GM23338 (cell line): Measurements from ENCODE around the gene PEPD. TPM values are rescaled to one million over a fixed set of nuclear protein-coding genes. Genes with fewer than 3 reads are reported as not detected.

Experiments used
- ATAC-seq: fragments of 200-7000 bp; cut with Tn5 transposase; 3 replicates; pipeline ENCODE4 v1.9.1; 2020
- DNase-seq: peaks from one replicate; pipeline ENCODE4 v3.0.0-alpha.2; 2015; ENCODE audit warnings: low spot score
- H2AFZ ChIP-seq: fragments of 200-600 bp; sonication (generic); 2 replicates; pipeline ENCODE4 v1.8.0; 2016; ENCODE audit warnings: antibody characterized with exemption, mild to moderate bottlenecking, moderate library complexity
- H3F3A ChIP-seq: fragments of 200-600 bp; sonication (generic); replicated peaks from 2 replicates; pipeline ENCODE4 v1.8.0; 2017; ENCODE audit warnings: antibody characterized with exemption, mixed run types, low read depth
- H3K27ac ChIP-seq: fragments of 200-600 bp; sonication (generic); 2 replicates; pipeline ENCODE4 v1.6.1; 2016; ENCODE audit warnings: low read depth
- H3K27me3 ChIP-seq: fragments of 200-600 bp; sonication (generic); 2 replicates; pipeline ENCODE4 v1.8.0; 2016; ENCODE audit warnings: mild to moderate bottlenecking, mixed run types, moderate library complexity; ENCODE audit not compliant: insufficient read depth
- H3K36me3 ChIP-seq: fragments of 200-600 bp; sonication (generic); 2 replicates; pipeline ENCODE4 v1.8.0; 2016; ENCODE audit warnings: mild to moderate bottlenecking; ENCODE audit not compliant: insufficient read depth
- H3K4me1 ChIP-seq: fragments of 200-600 bp; sonication (generic); 2 replicates; pipeline ENCODE4 v1.8.0; 2016; ENCODE audit warnings: mild to moderate bottlenecking, moderate library complexity; ENCODE audit not compliant: insufficient read depth
- H3K4me2 ChIP-seq: fragments of 200-600 bp; sonication (generic); 2 replicates; pipeline ENCODE4 v1.7.1; 2017; ENCODE audit warnings: mixed run types
- H3K4me3 ChIP-seq: fragments of 200-600 bp; sonication (generic); 2 replicates; pipeline ENCODE4 v1.6.1; 2016; ENCODE audit warnings: mixed run types
- H3K79me2 ChIP-seq: fragments of 200-600 bp; sonication (generic); replicated peaks from 2 replicates; pipeline ENCODE4 v1.8.0; 2017; ENCODE audit warnings: mild to moderate bottlenecking; ENCODE audit not compliant: insufficient read depth
- H3K9me2 ChIP-seq: fragments of 200-600 bp; sonication (generic); 2 replicates; pipeline ENCODE4 v1.8.0; 2017; ENCODE audit not compliant: insufficient read depth
- H4K20me1 ChIP-seq: fragments of 200-600 bp; sonication (generic); replicated peaks from 2 replicates; pipeline ENCODE4 v1.8.0; 2017; ENCODE audit warnings: mild to moderate bottlenecking; ENCODE audit not compliant: insufficient read depth
- H3K27ac Mint-ChIP-seq: 2 replicates; pipeline ENCODE4 v1.8.0; 2020; ENCODE audit warnings: inconsistent platforms, mild to moderate bottlenecking, moderate library complexity, mixed read lengths
- H3K27me3 Mint-ChIP-seq: 3 replicates; pipeline ENCODE4 v1.8.0; 2022; ENCODE audit warnings: low read depth, mild to moderate bottlenecking, moderate library complexity, mixed read lengths, inconsistent platforms; ENCODE audit not compliant: insufficient read depth, poor library complexity
- H3K36me3 Mint-ChIP-seq: 3 replicates; pipeline ENCODE4 v1.8.0; 2021; ENCODE audit warnings: low read depth, mild to moderate bottlenecking, inconsistent platforms, moderate library complexity, mixed read lengths
- H3K4me1 Mint-ChIP-seq: 3 replicates; pipeline ENCODE4 v1.8.0; 2020; ENCODE audit warnings: mild to moderate bottlenecking, inconsistent platforms, mixed read lengths
- H3K4me3 Mint-ChIP-seq: 3 replicates; pipeline ENCODE4 v1.8.0; 2021; ENCODE audit warnings: moderate library complexity, mild to moderate bottlenecking, inconsistent platforms, mixed read lengths
- H3K9me3 Mint-ChIP-seq: 3 replicates; pipeline ENCODE4 v1.8.0; 2020; ENCODE audit warnings: moderate library complexity, mild to moderate bottlenecking, inconsistent platforms, mixed read lengths
- CREB1 ChIP-seq: fragments of 250-450 bp; sonication (Bioruptor Pico); IDR thresholded peaks from 2 replicates; pipeline ENCODE4 v1.5.0; 2020; ENCODE audit warnings: low read depth, mild to moderate bottlenecking, moderate library complexity
- EZH2 ChIP-seq: fragments of 200-600 bp; sonication (generic); IDR thresholded peaks from one replicate; pipeline ENCODE4 v1.8.0; 2017; ENCODE audit warnings: antibody characterized with exemption, mild to moderate bottlenecking, low read depth; ENCODE audit not compliant: unreplicated experiment
- EZH2phosphoT487 ChIP-seq: fragments of 200-600 bp; sonication (generic); IDR thresholded peaks from one replicate; pipeline ENCODE4 v1.8.1; 2018; ENCODE audit warnings: antibody characterized with exemption; ENCODE audit not compliant: unreplicated experiment
- JUNB ChIP-seq: IDR thresholded peaks from one replicate; pipeline ENCODE4 v1.6.1; 2016; ENCODE audit warnings: antibody characterized with exemption; ENCODE audit not compliant: unreplicated experiment
- STAT1 ChIP-seq: IDR thresholded peaks from one replicate; pipeline ENCODE4 v1.6.1; 2016; ENCODE audit warnings: antibody characterized with exemption; ENCODE audit not compliant: unreplicated experiment
- polyA plus RNA-seq: library from polyadenylated mRNA; unstranded; fragments of >200 nt; fragmentation: Nextera tagmentation; extraction: Ambion mirVana; gene quantifications from 2 replicates; pipeline ENCODE4 v1.2.1, GENCODE V29; 2016
- total RNA-seq: library from RNA; depleted of rRNA; stranded (reverse); fragments of >200 nt; shearing (Covaris generic); gene quantifications from 2 replicates; pipeline ENCODE4 v1.2.3, GENCODE V29; 2014
- TF ChIP-seq, protein P1 (sequence below): fragments of 250-450 bp; sonication (Bioruptor Pico); IDR thresholded peaks from 2 replicates; pipeline ENCODE4 v1.5.0; 2020; ENCODE audit warnings: mild to moderate bottlenecking, moderate library complexity
- TF ChIP-seq, protein P2 (sequence below): IDR thresholded peaks from 2 replicates; pipeline ENCODE4 v1.6.1; 2016; ENCODE audit warnings: antibody characterized with exemption
- TF ChIP-seq, protein P3 (sequence below), 2 experiments: fragments of 200-600 bp in 1 of 2; sonication (generic) in 1 of 2; conservative IDR thresholded peaks; 2 replicates each; pipeline versions ENCODE4 v1.5.1 to v1.6.1; 2016 to 2017; ENCODE audit warnings: antibody characterized with exemption in 2 of 2, low read depth in 2 of 2, mild to moderate bottlenecking in 2 of 2, moderate library complexity in 1 of 2

Gene PEPD
- total and polyA plus RNA-seq, 2 experiments from 2014 or later: 81.7 to 89.2 TPM

DNA sequence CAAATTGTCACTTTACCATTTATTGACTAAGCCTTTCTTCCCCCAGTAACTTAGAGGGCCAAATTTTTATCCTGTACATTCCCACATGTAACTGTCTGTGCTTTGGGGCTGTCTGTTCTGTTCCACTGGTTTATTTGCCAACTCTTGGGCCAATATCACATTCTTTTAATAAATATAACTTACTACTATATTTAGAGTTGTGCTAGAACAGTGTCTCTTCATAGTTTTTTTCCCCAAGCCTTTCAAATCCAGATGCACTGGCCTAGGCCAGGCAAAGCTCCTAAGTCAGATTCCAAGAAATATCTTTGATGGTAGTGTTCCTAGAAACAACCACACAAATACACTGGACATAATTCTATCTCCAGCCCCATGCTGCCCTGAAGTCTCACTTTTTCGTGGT is 164.0 kb downstream of the PEPD start:
- Histone ChIP-seq H3F3A (no peaks in the 10 kb centered on the region), H4K20me1 (no peaks in the 10 kb centered on the region), H3K79me2 (no peaks in the 10 kb centered on the region), H3K36me3 (no peaks in the 10 kb centered on the region), H3K27ac (no peak overlapping the region), H2AFZ (no peak overlapping the region), H3K27me3 (no peaks in the 10 kb centered on the region), H3K4me2 (no peak overlapping the region), H3K4me3 (no peak overlapping the region), H3K9me2 (no peaks in the 10 kb centered on the region), H3K4me1 (no peaks in the 10 kb centered on the region)
- Mint-ChIP-seq H3K27ac (no peak overlapping the region), H3K36me3 (no peaks in the 10 kb centered on the region), H3K4me3 (no peak overlapping the region), H3K4me1 (no peaks in the 10 kb centered on the region), H3K27me3 (peaks cover 4% of the 10 kb centered on the region), H3K9me3 (peaks cover 7% of the 10 kb centered on the region)
- DNase-seq (no peak), ATAC-seq (no peak)
- TF ChIP-seq, protein P1, sequence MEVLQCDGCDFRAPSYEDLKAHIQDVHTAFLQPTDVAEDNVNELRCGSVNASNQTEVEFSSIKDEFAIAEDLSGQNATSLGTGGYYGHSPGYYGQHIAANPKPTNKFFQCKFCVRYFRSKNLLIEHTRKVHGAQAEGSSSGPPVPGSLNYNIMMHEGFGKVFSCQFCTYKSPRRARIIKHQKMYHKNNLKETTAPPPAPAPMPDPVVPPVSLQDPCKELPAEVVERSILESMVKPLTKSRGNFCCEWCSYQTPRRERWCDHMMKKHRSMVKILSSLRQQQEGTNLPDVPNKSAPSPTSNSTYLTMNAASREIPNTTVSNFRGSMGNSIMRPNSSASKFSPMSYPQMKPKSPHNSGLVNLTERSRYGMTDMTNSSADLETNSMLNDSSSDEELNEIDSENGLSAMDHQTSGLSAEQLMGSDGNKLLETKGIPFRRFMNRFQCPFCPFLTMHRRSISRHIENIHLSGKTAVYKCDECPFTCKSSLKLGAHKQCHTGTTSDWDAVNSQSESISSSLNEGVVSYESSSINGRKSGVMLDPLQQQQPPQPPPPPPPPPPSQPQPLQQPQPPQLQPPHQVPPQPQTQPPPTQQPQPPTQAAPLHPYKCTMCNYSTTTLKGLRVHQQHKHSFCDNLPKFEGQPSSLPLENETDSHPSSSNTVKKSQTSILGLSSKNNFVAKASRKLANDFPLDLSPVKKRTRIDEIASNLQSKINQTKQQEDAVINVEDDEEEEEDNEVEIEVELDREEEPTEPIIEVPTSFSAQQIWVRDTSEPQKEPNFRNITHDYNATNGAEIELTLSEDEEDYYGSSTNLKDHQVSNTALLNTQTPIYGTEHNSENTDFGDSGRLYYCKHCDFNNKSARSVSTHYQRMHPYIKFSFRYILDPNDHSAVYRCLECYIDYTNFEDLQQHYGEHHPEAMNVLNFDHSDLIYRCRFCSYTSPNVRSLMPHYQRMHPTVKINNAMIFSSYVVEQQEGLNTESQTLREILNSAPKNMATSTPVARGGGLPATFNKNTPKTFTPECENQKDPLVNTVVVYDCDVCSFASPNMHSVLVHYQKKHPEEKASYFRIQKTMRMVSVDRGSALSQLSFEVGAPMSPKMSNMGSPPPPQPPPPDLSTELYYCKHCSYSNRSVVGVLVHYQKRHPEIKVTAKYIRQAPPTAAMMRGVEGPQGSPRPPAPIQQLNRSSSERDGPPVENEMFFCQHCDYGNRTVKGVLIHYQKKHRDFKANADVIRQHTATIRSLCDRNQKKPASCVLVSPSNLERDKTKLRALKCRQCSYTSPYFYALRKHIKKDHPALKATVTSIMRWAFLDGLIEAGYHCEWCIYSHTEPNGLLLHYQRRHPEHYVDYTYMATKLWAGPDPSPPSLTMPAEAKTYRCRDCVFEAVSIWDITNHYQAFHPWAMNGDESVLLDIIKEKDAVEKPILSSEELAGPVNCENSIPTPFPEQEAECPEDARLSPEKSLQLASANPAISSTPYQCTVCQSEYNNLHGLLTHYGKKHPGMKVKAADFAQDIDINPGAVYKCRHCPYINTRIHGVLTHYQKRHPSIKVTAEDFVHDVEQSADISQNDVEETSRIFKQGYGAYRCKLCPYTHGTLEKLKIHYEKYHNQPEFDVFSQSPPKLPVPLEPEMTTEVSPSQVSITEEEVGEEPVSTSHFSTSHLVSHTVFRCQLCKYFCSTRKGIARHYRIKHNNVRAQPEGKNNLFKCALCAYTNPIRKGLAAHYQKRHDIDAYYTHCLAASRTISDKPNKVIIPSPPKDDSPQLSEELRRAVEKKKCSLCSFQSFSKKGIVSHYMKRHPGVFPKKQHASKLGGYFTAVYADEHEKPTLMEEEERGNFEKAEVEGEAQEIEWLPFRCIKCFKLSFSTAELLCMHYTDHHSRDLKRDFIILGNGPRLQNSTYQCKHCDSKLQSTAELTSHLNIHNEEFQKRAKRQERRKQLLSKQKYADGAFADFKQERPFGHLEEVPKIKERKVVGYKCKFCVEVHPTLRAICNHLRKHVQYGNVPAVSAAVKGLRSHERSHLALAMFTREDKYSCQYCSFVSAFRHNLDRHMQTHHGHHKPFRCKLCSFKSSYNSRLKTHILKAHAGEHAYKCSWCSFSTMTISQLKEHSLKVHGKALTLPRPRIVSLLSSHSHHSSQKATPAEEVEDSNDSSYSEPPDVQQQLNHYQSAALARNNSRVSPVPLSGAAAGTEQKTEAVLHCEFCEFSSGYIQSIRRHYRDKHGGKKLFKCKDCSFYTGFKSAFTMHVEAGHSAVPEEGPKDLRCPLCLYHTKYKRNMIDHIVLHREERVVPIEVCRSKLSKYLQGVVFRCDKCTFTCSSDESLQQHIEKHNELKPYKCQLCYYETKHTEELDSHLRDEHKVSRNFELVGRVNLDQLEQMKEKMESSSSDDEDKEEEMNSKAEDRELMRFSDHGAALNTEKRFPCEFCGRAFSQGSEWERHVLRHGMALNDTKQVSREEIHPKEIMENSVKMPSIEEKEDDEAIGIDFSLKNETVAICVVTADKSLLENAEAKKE: no peak
- TF ChIP-seq JUNB: no peak
- no peak for TF ChIP-seq EZH2phosphoT487
- TF ChIP-seq, protein P2, sequence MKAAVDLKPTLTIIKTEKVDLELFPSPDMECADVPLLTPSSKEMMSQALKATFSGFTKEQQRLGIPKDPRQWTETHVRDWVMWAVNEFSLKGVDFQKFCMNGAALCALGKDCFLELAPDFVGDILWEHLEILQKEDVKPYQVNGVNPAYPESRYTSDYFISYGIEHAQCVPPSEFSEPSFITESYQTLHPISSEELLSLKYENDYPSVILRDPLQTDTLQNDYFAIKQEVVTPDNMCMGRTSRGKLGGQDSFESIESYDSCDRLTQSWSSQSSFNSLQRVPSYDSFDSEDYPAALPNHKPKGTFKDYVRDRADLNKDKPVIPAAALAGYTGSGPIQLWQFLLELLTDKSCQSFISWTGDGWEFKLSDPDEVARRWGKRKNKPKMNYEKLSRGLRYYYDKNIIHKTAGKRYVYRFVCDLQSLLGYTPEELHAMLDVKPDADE: no peak
- TF ChIP-seq, protein P3, sequence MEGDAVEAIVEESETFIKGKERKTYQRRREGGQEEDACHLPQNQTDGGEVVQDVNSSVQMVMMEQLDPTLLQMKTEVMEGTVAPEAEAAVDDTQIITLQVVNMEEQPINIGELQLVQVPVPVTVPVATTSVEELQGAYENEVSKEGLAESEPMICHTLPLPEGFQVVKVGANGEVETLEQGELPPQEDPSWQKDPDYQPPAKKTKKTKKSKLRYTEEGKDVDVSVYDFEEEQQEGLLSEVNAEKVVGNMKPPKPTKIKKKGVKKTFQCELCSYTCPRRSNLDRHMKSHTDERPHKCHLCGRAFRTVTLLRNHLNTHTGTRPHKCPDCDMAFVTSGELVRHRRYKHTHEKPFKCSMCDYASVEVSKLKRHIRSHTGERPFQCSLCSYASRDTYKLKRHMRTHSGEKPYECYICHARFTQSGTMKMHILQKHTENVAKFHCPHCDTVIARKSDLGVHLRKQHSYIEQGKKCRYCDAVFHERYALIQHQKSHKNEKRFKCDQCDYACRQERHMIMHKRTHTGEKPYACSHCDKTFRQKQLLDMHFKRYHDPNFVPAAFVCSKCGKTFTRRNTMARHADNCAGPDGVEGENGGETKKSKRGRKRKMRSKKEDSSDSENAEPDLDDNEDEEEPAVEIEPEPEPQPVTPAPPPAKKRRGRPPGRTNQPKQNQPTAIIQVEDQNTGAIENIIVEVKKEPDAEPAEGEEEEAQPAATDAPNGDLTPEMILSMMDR (conservative IDR thresholded peaks at IDR 0.05; ENCODE audit: low read depth in 2 of 2): no peak
- TF ChIP-seq EZH2: no peak
- no peak for TF ChIP-seq STAT1
- TF ChIP-seq CREB1 (CRISPR knock-in tag): no peak
